HG03521 (cell line): Measurements from ENCODE around the gene TRIM34.
"Not testable (repeated sequence)": the region's sequence is repeated elsewhere in the genome, so short reads cannot be mapped to it uniquely, and the experiment has no call there.

Source experiments
- ATAC-seq: cut with Tn5 transposase; IDR thresholded peaks from one replicate; pipeline ENCODE4 v1.9.1; 2021; ENCODE audit warnings: mild to moderate bottlenecking, moderate library complexity; ENCODE audit not compliant: unreplicated experiment

The TRIM34 gene

DNA sequence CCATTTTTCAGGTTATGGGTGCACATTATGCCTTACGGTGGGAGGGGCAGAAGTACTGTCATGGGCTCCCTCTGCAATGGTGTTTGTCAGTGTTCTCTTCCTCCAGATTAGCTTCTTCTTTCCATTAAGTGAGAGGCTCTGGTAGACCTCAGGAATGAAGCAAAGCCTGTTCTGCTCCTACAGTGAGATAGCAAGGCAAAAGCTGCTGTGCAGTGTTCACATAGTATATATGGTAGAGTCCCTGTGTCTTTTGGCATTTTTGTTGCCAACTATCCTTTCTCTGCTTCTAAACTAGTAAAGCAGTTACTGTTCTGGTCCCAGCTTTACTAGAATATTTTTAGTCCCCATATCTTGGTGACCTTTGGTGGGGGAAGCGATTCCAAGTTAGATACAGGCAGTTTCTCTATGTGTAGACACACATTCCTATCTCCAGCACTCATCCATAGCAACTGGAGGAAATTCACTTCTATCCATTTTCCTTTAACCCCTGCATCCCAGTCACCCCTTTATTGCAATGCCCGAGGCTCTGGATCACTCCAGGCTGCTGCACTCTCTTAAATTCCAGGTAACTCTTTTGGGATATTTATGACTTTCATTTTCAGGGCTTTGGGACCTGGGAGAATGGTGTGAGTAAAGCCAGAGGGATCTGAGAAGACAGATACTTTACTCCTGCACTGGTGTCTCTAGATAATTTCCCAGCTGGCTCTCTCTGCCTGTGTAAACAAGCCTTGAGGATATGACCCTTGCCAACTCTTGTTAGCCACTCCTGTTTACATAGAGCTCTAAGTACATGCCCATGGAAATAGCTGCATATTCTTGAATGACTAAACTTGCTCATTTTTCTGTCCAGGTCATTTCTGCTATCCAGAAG lies 3.9 kb upstream of the TRIM34 start:
- ATAC-seq, result no peak

DNA sequence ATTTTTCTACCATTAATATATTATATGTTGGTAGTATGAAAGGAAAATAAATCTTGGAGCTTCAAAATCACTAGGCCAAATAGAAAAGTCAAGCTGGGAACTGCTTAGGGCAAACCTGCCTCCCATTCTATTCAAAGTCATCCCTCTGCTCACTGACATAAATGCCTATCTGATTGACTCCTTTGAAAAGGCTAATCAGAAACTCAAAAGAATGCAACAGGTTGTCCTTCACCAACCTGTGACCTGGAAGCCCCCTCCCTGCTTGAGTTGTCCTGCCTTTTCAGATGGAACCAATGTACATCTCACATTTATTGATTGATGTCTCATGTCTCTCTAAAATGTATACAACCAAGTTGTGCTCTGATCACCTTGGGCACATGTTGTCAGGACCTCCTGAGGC lies 3.2 kb upstream of the TRIM34 start:
- ATAC-seq, result no peak

DNA sequence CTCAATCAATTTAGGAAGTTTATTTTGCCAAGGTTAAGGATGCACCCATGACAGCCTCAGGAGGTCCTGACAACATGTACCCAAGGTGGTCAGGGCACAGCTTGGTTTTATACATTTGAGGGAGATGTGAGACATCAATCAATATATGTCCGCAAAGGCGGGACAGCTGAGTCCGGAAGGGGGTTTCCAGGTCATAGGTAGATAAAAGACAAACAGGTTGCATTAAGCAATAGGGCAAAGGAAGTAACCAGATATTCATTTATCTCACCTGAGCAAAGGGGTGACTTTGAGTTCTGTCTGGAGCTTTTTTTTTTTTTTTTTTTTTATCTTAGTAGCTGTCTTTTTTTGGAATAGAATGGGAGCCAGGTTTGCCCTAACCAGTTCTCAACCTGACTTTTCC lies 2.0 kb upstream of the TRIM34 start:
- ATAC-seq, result no peak

DNA sequence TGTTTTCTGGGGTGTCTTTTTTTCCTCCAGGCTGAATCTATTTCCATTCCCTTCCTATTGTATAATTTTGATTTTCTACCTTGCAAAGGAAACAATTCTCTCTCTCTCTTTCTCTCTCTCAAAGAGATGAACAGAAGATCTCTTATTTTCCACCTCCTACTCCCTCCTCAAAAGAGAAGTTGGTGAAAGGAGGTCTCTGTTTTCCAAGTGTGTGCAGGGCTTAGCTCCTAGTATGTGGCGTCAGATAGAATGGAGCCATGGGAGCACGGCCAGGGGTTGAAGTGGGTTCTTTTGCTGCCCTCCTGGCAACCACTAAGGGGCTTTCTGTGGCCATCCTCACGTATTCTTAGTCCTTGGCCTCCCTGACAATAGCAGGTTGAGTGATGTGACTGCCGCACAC lies 480 bp downstream of the TRIM34 start:
- no peak for ATAC-seq

DNA sequence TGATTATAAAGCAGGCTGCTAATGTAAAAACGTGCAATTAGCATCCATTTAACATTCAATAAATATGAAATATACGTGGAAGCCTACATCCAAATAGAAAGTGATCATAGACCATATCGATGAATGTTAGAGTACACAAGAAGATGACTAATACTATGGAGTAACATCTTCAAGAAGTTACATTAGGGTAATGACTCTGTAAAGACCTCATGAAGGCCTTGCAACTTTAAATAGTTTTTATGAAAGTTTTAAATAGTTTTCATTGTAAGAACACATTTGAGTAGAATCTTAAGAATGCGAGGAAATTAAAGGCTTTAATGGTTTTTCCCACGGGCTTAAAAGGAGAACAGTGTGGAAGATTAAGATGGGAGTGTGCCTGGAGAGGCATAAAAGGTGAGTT lies 1.4 kb downstream of the TRIM34 start:
- ATAC-seq, result no peak

DNA sequence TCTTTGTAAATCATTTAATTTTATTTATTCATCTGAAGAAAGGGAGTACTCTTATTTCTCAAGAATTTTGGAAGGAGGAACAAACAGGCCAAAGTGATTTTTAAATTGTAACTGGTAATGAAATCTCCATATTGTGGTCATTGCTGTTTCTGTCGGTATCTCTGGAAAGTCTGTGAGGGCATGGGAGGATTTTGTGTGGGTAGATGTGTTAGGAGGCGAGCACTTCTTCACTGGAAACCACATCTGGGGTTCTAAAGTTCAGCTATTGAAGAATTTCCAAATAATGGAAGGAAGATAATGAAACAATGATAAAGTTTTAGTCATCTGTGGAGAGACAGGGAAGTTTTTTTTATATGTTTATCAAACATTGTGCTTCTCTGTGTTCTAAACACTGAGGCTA lies 6.6 kb downstream of the TRIM34 start:
- no peak for ATAC-seq

DNA sequence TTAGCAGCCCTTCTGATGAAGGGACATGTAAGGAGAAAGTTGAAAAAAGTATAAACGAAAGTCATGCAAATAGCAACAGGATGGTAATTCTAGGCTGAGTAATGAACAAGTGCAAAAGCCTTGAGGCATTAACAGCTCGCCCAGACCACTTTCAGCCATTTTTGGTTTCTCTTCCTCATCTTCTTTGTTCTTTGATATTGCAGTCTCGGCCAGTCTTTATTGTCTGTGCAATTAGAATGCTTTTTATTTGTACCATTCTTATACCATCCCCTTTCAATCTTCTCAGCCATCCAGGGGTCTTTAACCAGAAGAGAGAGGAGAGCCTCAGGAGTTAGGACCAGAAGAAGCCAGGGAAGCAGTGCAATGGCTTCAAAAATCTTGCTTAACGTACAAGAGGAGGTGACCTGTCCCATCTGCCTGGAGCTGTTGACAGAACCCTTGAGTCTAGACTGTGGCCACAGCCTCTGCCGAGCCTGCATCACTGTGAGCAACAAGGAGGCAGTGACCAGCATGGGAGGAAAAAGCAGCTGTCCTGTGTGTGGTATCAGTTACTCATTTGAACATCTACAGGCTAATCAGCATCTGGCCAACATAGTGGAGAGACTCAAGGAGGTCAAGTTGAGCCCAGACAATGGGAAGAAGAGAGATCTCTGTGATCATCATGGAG lies 7.3 kb downstream of the TRIM34 start:
- peak; percentile 94 for ATAC-seq

DNA sequence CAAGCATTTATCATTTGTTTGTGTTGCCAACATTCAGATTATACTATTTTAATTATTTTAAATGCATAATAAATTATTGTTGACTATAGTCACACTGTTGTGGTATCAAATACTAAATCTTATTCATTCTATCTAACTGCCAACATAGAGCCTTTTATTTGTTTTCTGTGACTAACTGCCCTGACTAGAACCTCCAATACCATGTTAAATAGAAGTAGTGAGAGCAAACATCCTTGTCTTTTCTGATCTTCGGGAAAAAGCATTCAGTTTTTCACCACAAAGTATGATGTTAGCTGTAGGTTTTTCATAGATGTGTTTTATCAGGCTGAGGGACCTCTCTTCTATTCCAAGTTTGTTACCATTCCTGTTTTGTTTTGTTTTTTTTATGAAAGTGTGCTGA lies 15.2 kb downstream of the TRIM34 start:
- ATAC-seq, result no peak

DNA sequence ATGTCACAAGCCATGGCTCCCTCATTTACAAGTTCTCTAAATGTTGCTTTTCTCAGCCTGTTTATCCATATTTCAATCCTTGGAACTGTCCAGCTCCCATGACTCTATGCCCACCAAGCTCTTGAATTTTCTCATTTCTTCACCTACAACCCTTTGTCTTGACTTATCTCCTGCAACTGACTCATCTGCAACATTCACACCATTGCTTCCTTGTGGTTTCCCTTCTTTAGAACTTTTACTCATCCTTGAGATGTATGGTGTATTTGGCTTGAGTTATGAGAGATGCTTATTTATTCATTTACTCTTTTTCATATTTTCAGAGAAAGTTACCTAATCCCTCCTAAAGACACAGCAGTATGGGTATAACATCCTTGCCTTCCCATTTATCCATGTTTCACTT lies 18.8 kb downstream of the TRIM34 start:
- ATAC-seq, result no peak

DNA sequence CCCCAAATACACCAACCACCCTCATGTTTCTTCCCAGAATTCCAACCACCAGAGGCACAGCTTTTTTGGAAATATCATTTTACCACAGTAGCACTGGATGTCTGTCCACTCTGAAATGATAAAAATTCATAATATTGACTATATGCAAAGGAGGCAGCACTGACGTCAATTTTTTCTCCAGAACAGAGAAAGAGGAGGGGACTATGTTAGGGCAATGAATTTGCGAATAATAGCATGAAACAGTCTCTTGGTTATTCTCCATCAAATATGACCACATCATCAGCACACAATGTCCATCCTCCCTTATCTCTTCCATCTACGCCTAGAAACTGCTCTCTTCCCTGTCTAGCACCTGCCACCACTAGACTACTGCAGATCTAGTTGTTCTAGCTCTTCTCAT lies 21.3 kb downstream of the TRIM34 start:
- no peak for ATAC-seq

DNA sequence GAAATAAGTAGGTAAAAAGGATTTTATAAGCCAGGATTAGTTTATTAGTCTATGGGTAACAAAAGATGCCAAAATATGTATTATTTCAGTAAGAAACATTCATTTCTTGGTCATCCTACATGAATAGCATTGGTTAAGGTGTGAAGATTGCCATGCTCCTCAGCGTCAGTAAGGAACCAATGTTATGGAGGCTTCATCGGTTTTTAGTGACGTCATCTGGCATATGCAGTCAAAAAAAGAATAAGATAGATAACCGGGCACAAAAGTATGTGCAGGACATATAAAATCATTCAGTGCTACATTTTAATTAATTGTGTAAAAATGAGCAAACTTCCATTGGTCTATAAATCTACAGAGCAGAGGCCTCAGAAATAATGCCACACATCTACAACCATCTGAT lies 30.7 kb downstream of the TRIM34 start:
- ATAC-seq, result no peak

DNA sequence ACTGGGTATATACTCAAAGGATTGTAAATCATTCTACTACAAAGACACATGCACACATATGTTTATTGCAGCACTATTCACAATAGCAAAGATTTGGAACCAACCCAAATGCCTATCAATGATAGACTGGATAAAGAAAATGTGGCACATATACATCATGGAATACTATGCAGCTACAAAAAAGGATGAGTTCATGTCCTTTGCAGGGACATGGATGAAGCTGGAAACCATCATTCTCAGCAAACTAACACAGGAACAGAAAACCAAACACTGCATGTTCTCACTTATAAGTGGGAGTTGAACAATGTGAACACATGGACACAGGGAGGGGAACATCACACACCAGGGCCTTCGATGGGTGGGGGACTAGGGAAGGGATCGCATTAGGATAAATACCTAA lies 32.2 kb downstream of the TRIM34 start:
- ATAC-seq, result not testable (repeated sequence)

DNA sequence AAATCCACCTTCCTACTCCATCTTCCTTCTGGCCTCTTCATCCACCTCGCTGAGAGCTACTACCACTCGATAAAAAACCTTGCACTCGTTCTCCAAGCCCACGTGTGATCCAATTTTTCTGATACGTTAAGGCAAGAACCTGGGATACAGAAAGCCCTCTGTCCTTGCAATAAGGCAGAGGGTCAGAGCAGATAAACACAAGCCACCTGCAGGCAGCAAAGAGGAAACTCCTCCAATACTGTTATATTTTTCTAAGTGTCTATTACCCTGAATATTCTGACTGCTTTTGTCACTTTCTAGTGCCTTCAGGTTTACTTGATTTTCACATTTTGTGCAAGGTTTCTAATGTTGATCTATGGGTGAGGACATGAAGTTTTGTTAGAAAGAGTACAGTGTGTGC lies 33.5 kb downstream of the TRIM34 start:
- ATAC-seq, result no peak

DNA sequence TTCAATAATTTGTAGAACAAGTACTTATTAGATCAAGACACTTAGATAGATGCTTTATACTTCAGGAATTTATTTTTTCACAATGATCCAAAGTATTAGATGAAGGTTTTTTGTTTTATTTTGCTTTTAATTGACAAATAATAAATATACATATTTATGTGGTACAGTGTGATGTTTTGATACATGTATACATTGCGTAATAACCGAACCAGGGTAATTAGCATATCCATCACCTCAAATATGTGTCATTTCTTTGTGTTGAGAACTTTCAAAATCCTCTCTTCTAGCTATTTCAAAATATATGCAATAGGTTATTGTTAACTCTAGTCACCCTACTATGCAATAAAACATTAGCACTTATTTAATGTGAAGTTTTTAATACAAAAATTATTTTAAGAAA lies 38.7 kb downstream of the TRIM34 start:
- ATAC-seq, result no peak

DNA sequence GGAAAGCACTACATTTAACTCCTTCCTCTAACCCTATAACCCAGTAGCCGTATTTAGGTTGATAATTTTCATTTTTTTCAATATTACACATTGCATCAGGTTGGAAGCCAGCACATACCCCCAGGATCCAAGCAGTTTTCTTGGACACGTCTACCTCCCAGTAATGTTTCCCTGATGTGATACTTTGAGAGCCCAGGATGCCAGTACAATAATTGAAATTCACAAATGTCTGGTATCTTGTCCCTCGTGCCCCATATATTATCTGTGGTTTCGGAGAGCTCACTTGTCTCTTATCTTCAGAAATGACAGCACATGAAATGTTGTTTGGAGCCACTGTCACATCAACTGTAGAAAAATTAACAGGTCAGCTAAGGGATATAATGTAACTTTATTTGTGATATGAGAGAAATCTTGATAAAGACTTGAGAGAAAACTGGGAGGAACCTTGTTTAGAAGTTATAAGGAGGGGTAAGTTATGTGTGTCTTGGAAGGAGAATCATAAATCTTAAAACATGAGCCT lies 40.3 kb downstream of the TRIM34 start:
- no peak for ATAC-seq

DNA sequence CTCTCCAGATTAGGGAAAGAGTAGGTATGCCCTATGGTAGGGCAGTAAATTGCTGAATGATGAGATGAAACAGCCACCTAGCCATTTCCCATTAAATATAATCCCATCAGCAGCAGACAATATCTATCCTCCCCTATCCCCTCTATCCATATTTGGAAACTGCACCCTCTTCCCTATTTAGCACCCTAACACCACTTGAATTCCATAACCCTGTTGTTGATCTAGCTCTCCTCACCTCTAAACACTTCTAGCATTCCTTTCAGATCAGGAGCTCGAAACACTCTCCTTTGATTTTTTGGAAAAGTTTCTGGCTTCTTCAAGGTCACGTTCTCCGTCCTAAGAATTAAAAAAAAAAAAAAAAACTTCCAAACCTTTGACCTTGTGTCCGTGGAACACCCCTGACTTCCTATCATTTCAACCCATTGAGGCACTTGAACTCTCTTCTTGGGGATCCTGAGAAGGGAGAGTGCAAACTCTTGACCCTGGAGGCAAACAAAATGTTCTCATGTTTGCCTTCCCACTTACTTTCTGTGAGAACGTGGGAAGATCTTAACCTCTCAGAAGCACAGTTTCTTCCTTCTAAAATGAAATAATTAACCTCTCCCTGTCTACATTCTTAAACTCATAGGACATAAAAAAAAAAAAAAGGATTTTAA lies 41.1 kb downstream of the TRIM34 start:
- no peak for ATAC-seq

DNA sequence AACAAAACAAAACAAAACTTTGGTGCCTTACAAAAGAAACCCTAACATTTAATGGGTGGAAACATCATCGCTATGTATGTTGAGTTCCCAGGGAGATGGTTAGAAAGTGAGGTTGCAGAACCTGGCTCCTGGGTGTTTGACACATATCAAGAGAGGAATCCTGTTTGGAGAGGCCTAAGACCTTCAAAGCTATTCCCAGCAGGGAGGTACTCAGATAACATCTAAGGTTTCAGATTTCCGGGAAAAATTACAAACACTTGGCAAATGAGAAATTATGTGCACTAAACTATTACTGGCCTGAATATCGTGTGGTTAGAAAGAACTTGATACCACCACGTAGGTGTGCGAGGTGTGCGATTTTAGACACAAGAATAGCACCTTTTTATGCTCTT lies 41.6 kb downstream of the TRIM34 start:
- no peak for ATAC-seq

DNA sequence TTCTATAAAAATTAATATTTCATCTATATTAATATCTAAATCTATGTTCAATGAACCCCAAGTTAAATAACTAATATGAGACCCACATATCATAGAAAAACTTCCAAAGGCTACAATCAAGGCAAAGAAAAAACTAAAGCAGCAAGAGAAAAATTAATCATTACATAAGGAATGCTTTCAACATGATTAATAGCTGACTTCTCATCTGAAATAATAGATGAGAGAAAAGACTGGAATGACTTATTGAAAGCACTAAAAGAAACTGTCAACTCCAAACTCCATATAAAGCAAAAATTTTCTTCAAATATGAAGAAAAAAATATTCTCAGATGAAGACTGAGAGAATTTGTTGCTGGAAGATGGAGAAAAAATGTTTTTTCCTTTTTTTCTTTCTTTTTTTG lies 47.0 kb downstream of the TRIM34 start:
- ATAC-seq, result no peak

DNA sequence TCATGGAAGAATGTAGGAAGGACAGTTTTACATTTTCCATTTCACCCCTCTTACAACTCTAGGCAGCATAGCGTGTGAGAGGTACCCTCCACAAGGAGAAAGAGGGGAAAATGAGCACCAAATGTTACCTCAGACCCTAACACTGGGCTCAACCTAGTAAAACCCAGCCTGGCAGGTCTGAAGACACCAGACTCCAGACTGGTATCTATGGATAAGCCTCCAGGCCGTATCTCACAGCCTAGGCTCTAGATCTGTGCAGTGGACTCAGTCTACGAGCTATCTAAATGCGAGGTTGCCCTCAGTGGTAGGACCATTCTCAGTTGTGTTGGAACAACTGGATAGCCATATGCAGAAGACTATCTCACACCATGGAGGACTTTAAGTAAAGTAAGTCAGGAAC lies 49.6 kb downstream of the TRIM34 start:
- no peak for ATAC-seq

DNA sequence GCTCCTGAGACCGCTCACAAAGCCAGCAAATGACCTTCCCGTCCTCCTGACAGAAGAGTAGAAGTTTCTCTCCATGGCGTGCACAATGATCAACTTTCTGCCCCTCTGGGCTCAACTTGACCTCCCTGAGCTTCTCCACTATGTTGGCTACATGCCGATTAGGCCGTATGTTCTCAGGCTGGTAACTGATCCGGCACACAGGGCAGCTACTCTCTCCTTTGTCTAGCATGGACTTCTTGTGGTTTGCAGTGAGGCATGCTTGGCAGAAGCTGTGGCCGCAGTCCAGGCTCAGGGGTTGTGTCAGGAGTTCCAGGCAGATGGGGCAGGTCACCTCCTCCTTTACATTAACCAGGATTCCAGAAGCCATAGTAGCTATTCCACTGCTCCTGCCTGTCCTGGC lies 55.0 kb downstream of the TRIM34 start:
- ATAC-seq, result no peak

DNA sequence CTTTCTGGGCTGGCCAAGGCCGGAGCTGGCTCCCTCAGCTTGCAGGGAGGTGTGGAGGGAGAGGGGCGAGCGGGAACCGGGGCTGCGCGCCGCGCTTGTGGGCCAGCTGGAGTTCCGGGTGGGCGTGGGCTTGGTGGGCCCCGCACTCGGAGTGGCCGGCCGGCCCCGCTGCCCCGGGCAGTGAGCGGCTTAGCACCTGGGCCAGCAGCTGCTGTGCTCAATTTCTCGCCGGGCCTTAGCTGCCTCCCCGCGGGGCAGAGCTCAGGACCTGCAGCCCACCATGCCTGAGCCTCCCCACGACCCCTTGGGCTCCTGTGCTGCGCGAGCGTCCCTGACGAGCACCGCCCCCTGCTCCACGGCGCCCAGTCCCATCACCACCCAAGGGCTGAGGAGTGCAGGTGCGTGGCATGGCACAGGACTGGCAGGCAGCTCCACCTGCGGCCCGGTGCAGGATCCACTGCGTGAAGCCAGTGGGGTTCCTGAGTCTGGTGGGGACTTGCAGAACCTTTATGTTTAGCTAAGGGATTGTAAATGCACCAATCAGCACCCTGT lies 58.2 kb downstream of the TRIM34 start:
- not testable (repeated sequence) for ATAC-seq

DNA sequence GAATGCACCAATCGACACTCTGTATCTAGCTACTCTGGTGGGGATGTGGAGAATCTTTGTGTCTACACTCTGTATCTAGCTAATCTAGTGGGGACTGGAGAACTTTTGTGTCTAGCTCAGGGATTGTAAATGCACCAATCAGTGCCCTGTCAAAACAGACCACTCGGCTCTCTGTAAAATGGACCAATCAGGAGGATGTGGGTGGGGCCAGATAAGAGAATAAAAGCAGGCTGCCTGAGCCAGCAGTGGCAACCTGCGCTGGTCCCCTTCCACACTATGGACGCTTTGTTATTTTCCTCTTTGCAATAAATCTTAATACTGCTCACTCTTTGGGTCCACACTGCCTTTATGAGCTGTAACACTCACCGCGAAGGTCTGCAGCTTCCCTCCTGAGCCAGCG lies 58.8 kb downstream of the TRIM34 start:
- ATAC-seq, result not testable (repeated sequence)
